ACC112 (cell line): ENCODE data around the gene PRKCG.

Source experiments
- H2AFZ ChIP-seq: fragments of 200-600 bp; sonication (generic); one replicate; pipeline ENCODE4 v1.6.0; 2017; ENCODE audit warnings: antibody characterized with exemption, low read length; ENCODE audit not compliant: unreplicated experiment
- H3K27ac ChIP-seq: fragments of 200-600 bp; sonication (generic); 2 replicates; pipeline ENCODE4 v1.5.1; 2014; ENCODE audit warnings: low read depth, mild to moderate bottlenecking, antibody characterized with exemption, low read length, moderate library complexity
- H3K27me3 ChIP-seq: fragments of 200-600 bp; sonication (generic); 2 replicates; pipeline ENCODE4 v1.6.1; 2014; ENCODE audit warnings: mild to moderate bottlenecking, antibody characterized with exemption, low read length, moderate library complexity, mixed read lengths; ENCODE audit not compliant: insufficient read depth
- H3K36me3 ChIP-seq: fragments of 200-600 bp; sonication (generic); 2 replicates; pipeline ENCODE4 v1.6.1; 2016; ENCODE audit warnings: mild to moderate bottlenecking, antibody characterized with exemption, low read length, moderate library complexity, mixed read lengths; ENCODE audit not compliant: insufficient read depth
- H3K4me1 ChIP-seq: fragments of 200-600 bp; sonication (generic); one replicate; pipeline ENCODE4 v1.6.1; 2016; ENCODE audit warnings: low read length, mixed read lengths; ENCODE audit not compliant: insufficient read depth, unreplicated experiment, control insufficient read depth
- H3K4me3 ChIP-seq: fragments of 200-600 bp; sonication (generic); 2 replicates; pipeline ENCODE4 v1.5.1; 2014; ENCODE audit warnings: mild to moderate bottlenecking, low read depth, low read length
- H3K79me2 ChIP-seq: fragments of 200-600 bp; sonication (generic); one replicate; pipeline ENCODE4 v1.6.0; 2016; ENCODE audit warnings: low read length; ENCODE audit not compliant: control insufficient read depth, unreplicated experiment, insufficient read depth

Gene PRKCG

GRCh38 chr19:53883231-53883661 lies 1.2 kb downstream of the PRKCG start:
- Histone ChIP-seq H3K4me1 (no peaks in the 10 kb centered on the region), H3K36me3 (no peaks in the 10 kb centered on the region), H2AFZ (no peak overlapping the region), H3K79me2 (no peaks in the 10 kb centered on the region), H3K27ac (no peak overlapping the region), H3K27me3 (peaks cover 41% of the 10 kb centered on the region), H3K4me3 (no peak overlapping the region)

GRCh38 chr19:53883741-53884140 lies 1.7 kb downstream of the PRKCG start:
- Histone ChIP-seq H3K27ac (no peak overlapping the region), H3K79me2 (no peaks in the 10 kb centered on the region), H3K27me3 (peaks cover 41% of the 10 kb centered on the region), H3K4me3 (no peak overlapping the region), H3K4me1 (no peaks in the 10 kb centered on the region), H3K36me3 (no peaks in the 10 kb centered on the region), H2AFZ (no peak overlapping the region)

DNA sequence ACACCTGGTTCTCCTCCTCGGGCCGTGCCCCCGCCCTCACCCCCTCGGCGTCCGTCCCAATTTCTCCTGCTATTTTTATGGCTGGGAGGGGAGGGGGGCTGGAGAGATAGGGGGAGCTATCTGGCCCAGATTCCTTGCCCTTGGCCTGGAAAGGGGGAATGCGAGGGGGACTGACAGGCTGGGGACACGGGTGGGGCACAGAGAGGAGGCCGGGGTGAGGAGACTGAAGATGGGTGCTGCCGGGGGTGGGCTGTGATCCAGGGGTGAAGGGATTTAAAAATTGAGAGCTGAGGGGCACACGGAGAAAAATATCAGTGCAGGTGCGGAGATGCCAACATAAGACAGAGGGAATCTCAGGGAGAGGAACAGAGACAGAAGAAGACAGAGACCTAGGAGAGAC lies 2.3 kb downstream of the PRKCG start:
- no peaks in the 10 kb centered on the region for H3K79me2 ChIP-seq
- H3K4me3 ChIP-seq = no peak overlapping the region
- H3K27ac ChIP-seq = no peak overlapping the region
- H3K27me3 ChIP-seq = peaks cover 41% of the 10 kb centered on the region
- no peak overlapping the region for H2AFZ ChIP-seq
- no peaks in the 10 kb centered on the region for H3K4me1 ChIP-seq
- H3K36me3 ChIP-seq = no peaks in the 10 kb centered on the region

DNA sequence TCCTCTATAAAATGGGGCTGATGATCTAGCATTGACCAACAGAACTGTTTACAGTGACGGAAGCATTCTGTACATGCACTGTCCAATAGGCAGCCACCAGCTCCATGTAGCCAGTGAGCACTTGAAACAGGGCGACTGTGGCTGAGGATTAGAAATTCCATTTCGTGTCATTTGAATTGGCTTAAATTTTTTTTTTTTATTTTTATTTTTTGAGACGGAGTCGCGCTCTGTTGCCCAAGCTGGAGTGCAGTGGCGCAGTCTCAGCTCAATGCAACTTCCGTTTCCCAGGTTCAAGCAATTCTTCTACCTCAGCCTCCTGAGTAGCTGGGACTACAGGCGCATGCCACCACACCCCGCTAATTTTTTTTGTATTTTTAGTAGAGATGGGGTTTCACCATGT lies 3.0 kb downstream of the PRKCG start:
- Histone ChIP-seq H3K4me1 (no peaks in the 10 kb centered on the region), H3K27ac (no peak overlapping the region), H3K4me3 (no peak overlapping the region), H2AFZ (no peak overlapping the region), H3K27me3 (peaks cover 41% of the 10 kb centered on the region), H3K36me3 (no peaks in the 10 kb centered on the region), H3K79me2 (no peaks in the 10 kb centered on the region)

DNA sequence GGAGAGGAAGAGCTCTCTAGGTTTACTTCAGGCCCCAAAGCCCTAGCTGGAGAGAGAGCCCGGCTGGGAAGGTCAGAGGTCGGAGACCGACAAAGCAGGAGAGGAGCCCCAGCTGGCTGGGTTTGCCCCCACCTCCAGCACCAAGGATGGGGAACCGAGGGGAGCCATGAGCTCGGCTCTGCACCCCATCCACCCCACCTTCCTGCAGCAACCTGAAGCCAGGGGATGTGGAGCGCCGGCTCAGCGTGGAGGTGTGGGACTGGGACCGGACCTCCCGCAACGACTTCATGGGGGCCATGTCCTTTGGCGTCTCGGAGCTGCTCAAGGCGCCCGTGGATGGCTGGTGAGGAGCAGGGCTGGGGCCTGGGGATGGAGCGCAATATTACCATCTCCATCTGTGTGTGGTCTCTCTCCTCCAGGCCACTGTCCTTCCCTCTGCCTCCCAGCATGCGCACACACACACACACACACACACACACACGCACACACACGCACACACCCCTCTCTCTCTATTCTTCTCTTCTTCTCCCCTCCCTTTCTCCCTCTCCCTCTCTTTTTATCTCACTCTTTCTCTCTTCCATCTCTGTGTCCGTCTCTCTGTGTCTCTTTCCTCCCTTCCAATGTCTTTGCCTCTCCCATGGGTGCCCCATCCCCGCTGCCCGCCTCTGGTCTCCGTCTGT lies 10.4 kb downstream of the PRKCG start:
- Histone ChIP-seq H3K4me3 (no peak overlapping the region), H3K36me3 (no peaks in the 10 kb centered on the region), H2AFZ (no peak overlapping the region), H3K27me3 (peaks cover 8% of the 10 kb centered on the region; the same call in 1 of the 2 replicates), H3K4me1 (no peaks in the 10 kb centered on the region), H3K27ac (no peak overlapping the region), H3K79me2 (no peaks in the 10 kb centered on the region)

DNA sequence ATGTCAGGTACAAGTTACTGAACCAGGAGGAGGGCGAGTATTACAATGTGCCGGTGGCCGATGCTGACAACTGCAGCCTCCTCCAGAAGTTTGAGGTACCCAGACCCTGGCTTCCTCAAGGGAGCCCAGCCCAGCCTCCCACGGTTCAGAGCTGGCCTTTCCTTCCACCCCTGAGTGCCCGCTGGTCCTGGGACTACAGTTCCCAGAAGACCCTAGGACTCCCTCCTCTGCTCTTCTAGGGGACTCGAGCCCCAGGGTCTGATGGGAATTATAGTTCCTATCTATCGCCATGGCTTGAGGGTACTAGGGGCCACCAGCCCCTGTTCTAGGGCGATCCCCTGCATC lies 11.0 kb downstream of the PRKCG start:
- Histone ChIP-seq H3K27me3 (peaks cover 13% of the 10 kb centered on the region), H2AFZ (no peak overlapping the region), H3K4me1 (no peaks in the 10 kb centered on the region), H3K79me2 (no peaks in the 10 kb centered on the region), H3K36me3 (no peaks in the 10 kb centered on the region), H3K27ac (no peak overlapping the region), H3K4me3 (no peak overlapping the region)

DNA sequence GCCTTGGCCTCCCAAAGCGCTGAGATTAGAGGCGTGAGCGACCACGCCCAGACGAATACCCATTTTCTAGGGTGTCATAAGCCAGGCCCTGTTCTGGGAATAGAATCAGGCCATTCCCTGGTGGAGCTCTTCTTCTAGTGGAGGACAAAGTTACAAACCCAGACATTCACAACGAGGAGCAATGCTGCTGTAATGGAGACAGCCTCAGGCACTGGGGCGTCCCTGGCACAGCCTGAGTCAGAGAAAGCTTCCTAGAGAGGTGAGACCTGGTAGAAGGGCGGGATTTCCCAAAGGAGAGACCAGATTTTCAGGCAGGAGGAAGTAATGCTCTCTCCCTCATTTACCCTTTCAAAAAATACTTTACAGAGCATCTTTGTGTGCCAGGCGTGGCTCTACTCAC lies 12.7 kb downstream of the PRKCG start:
- Histone ChIP-seq H3K27ac (no peak overlapping the region), H3K4me1 (no peaks in the 10 kb centered on the region), H3K27me3 (peaks cover 19% of the 10 kb centered on the region), H3K36me3 (no peaks in the 10 kb centered on the region), H3K4me3 (no peak overlapping the region), H3K79me2 (no peaks in the 10 kb centered on the region), H2AFZ (no peak overlapping the region)

- Histone ChIP-seq H3K27ac (no peak overlapping the region), H2AFZ (no peak overlapping the region), H3K4me1 (no peaks in the 10 kb centered on the region), H3K27me3 (peaks cover 18% of the 10 kb centered on the region), H3K4me3 (no peak overlapping the region), H3K36me3 (no peaks in the 10 kb centered on the region), H3K79me2 (no peaks in the 10 kb centered on the region)
These were observed 14.7 kb downstream of the PRKCG start for GRCh38 chr19:53896682-53897081.

GRCh38 chr19:53897459-53897858 lies 15.5 kb downstream of the PRKCG start:
- H3K27me3 ChIP-seq = peaks cover 13% of the 10 kb centered on the region
- no peak overlapping the region for H2AFZ ChIP-seq
- H3K27ac ChIP-seq = no peak overlapping the region
- H3K36me3 ChIP-seq = no peaks in the 10 kb centered on the region
- H3K4me1 ChIP-seq = no peaks in the 10 kb centered on the region
- H3K4me3 ChIP-seq = no peak overlapping the region
- H3K79me2 ChIP-seq = no peaks in the 10 kb centered on the region

DNA sequence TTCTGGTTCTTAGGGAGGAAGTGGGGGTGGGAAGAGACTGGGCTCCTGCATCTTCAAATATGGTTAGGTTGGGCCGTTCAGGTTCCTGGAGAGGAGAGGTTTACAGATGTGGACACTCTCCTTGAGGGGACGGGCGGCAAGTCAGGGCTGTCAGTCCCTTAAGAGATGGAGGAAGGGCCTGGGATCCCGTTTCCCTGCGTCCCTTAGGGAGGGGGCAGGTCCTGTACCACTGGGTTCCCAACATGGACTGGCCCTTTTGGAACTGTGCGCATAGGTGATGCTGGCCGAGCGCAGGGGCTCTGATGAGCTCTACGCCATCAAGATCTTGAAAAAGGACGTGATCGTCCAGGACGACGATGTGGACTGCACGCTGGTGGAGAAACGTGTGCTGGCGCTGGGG lies 16.2 kb downstream of the PRKCG start:
- no peaks in the 10 kb centered on the region for H3K4me1 ChIP-seq
- H3K27me3 ChIP-seq = peaks cover 13% of the 10 kb centered on the region
- H3K4me3 ChIP-seq = no peak overlapping the region
- H3K36me3 ChIP-seq = no peaks in the 10 kb centered on the region
- no peaks in the 10 kb centered on the region for H3K79me2 ChIP-seq
- H3K27ac ChIP-seq = no peak overlapping the region
- no peak overlapping the region for H2AFZ ChIP-seq

GRCh38 chr19:53898636-53899341 lies 16.8 kb downstream of the PRKCG start:
- Histone ChIP-seq H3K27me3 (peaks cover 17% of the 10 kb centered on the region), H3K79me2 (no peaks in the 10 kb centered on the region), H3K27ac (no peak overlapping the region), H2AFZ (no peak overlapping the region), H3K36me3 (no peaks in the 10 kb centered on the region), H3K4me3 (no peak overlapping the region), H3K4me1 (no peaks in the 10 kb centered on the region)
